Neuronal stem cell (in vitro differentiated cells): Measurements from ENCODE around the gene GAS2L1.

ENCODE experiments used
- DNase-seq: peaks from one replicate; pipeline ENCODE4 v3.0.0-alpha.2; 2013; ENCODE audit warnings: low spot score
- H2AFZ ChIP-seq: one replicate; pipeline ENCODE4 v1.6.1; 2013; ENCODE audit warnings: mild to moderate bottlenecking, low read length, inconsistent platforms
- H2AK5ac ChIP-seq: 2 replicates; pipeline ENCODE4 v1.6.1; 2013; ENCODE audit warnings: low read depth, mild to moderate bottlenecking, inconsistent platforms, low read length, moderate library complexity, mixed read lengths
- H2BK120ac ChIP-seq: 2 replicates; pipeline ENCODE4 v1.6.1; 2013; ENCODE audit warnings: low read depth, mild to moderate bottlenecking, inconsistent platforms, low read length, moderate library complexity, mixed read lengths
- H2BK12ac ChIP-seq: one replicate; pipeline ENCODE4 v1.6.1; 2013; ENCODE audit warnings: low read length, inconsistent platforms
- H2BK15ac ChIP-seq: 2 replicates; pipeline ENCODE4 v1.6.1; 2013; ENCODE audit warnings: mild to moderate bottlenecking, low read length, inconsistent platforms, mixed read lengths
- H2BK5ac ChIP-seq: one replicate; pipeline ENCODE4 v1.6.1; 2013; ENCODE audit warnings: inconsistent platforms, mild to moderate bottlenecking, low read length, moderate library complexity
- H3K14ac ChIP-seq: one replicate; pipeline ENCODE4 v1.6.1; 2013; ENCODE audit warnings: low read length, inconsistent platforms
- H3K18ac ChIP-seq: 2 replicates; pipeline ENCODE4 v1.6.1; 2013; ENCODE audit warnings: low read length, inconsistent platforms
- H3K23ac ChIP-seq: 2 replicates; pipeline ENCODE4 v1.6.1; 2013; ENCODE audit warnings: low read depth, mild to moderate bottlenecking, mixed read lengths, low read length, inconsistent platforms; ENCODE audit not compliant: poor library complexity
- H3K27ac ChIP-seq: replicated peaks from 3 replicates; pipeline ENCODE4 v1.5.1; 2013; ENCODE audit warnings: low read length, inconsistent platforms
- H3K27me3 ChIP-seq, 3 experiments: 2 replicates each; pipeline ENCODE4 v1.6.1; 2013; ENCODE audit warnings: low read length in 3 of 3, mild to moderate bottlenecking in 2 of 3, inconsistent platforms in 1 of 3, low read depth in 1 of 3, mixed read lengths in 1 of 3, moderate library complexity in 1 of 3; ENCODE audit not compliant: control insufficient read depth in 3 of 3, insufficient read depth in 3 of 3
- H3K36me3 ChIP-seq, 2 donors: replicated peaks in 1 of 2; 2 replicates each; pipeline ENCODE4 v1.6.1; 2013; ENCODE audit warnings: low read length in 2 of 2; ENCODE audit not compliant: control insufficient read depth in 2 of 2, insufficient read depth in 2 of 2
- H3K4ac ChIP-seq: 2 replicates; pipeline ENCODE4 v1.6.1; 2013; ENCODE audit warnings: inconsistent platforms, mild to moderate bottlenecking, low read length, moderate library complexity
- H3K4me1 ChIP-seq, 2 donors: 1 replicate in 1 of 2; 2 replicates in 1 of 2; pipeline ENCODE4 v1.6.1; 2013; ENCODE audit warnings: low read length in 2 of 2, low read depth in 1 of 2; ENCODE audit not compliant: control insufficient read depth in 2 of 2, insufficient read depth in 1 of 2
- H3K4me2 ChIP-seq: one replicate; pipeline ENCODE4 v1.6.1; 2013; ENCODE audit warnings: mild to moderate bottlenecking, low read length, inconsistent platforms; ENCODE audit not compliant: insufficient read depth, poor library complexity, severe bottlenecking
- H3K4me3 ChIP-seq, 2 donors: 2 replicates each; pipeline ENCODE4 v1.5.1; 2013; ENCODE audit warnings: low read length in 2 of 2, mild to moderate bottlenecking in 2 of 2, inconsistent platforms in 1 of 2, moderate library complexity in 1 of 2
- H3K79me1 ChIP-seq: one replicate; pipeline ENCODE4 v1.6.1; 2013; ENCODE audit warnings: low read depth, mild to moderate bottlenecking, inconsistent platforms, low read length, moderate library complexity
- H3K9ac ChIP-seq: one replicate; pipeline ENCODE4 v1.6.1; 2013; ENCODE audit warnings: mild to moderate bottlenecking, low read depth, low read length, inconsistent platforms; ENCODE audit not compliant: poor library complexity
- H3K9me3 ChIP-seq, 2 donors: replicated peaks in 1 of 2; 2 replicates each; pipeline versions ENCODE3 to v1.6.1; 2013; ENCODE audit warnings: low read length in 2 of 2, mild to moderate bottlenecking in 2 of 2, inconsistent platforms in 1 of 2, low read depth in 1 of 2, mixed read lengths in 1 of 2, moderate library complexity in 1 of 2; ENCODE audit not compliant: control insufficient read depth in 2 of 2, insufficient read depth in 1 of 2
- H4K8ac ChIP-seq: one replicate; pipeline ENCODE4 v1.6.1; 2013; ENCODE audit warnings: low read depth, mild to moderate bottlenecking, inconsistent platforms, low read length, moderate library complexity
- H4K91ac ChIP-seq: one replicate; pipeline ENCODE4 v1.6.1; 2013; ENCODE audit warnings: low read length, low read depth, mild to moderate bottlenecking, inconsistent platforms; ENCODE audit not compliant: poor library complexity
- WGBS, 2 donors: extraction: QIAGEN DNeasy Blood & Tissue Kit; methylation state at CpG; one replicate each; pipeline ENCODE4 v1.1.7; 2013; ENCODE audit warnings: missing lambda C conversion rate in 2 of 2, mixed read lengths in 1 of 2; ENCODE audit not compliant: insufficient read length in 2 of 2, insufficient replicate concordance in 1 of 2; ENCODE audit errors: extremely low coverage in 2 of 2; 5-methylcytosine and 5-hydroxymethylcytosine counted together

Gene GAS2L1

GRCh38 chr22:29348956-29349355 lies 42.5 kb downstream of the GAS2L1 start:
- peak overlapping the region; percentile 8 for H3K23ac ChIP-seq
- H3K18ac ChIP-seq = no peak overlapping the region
- no peaks in the 10 kb centered on the region for H3K27me3 ChIP-seq
- no peaks in the 10 kb centered on the region for H3K79me1 ChIP-seq
- no peak overlapping the region for H2BK120ac ChIP-seq
- H4K91ac ChIP-seq = no peak overlapping the region
- H3K4me2 ChIP-seq = no peak overlapping the region
- H2BK15ac ChIP-seq = no peak overlapping the region
- no peak for DNase-seq
- no peak overlapping the region for H3K14ac ChIP-seq
- H3K4me1 ChIP-seq = peaks cover 0 to 10% of the 10 kb centered on the region in 2 donors
- no peak overlapping the region for H3K4me3 ChIP-seq
- H3K4ac ChIP-seq = no peak overlapping the region
- no peak overlapping the region for H2AFZ ChIP-seq
- H4K8ac ChIP-seq = no peak overlapping the region
- no peak overlapping the region for H3K27ac ChIP-seq
- peaks cover 39 to 93% of the 10 kb centered on the region in 2 donors for H3K36me3 ChIP-seq
- H3K9me3 ChIP-seq = no peaks in the 10 kb centered on the region
- no CpG with 5 or more reads among the region's 18 CpGs for whole genome bisulfite sequencing, 2 donors
- no peak overlapping the region for H2BK5ac ChIP-seq
- no peak overlapping the region for H3K9ac ChIP-seq
- H2BK12ac ChIP-seq = no peak overlapping the region
- no peak overlapping the region for H2AK5ac ChIP-seq

GRCh38 chr22:29351042-29351441 lies 44.6 kb downstream of the GAS2L1 start:
- DNase-seq = no peak
- H3K4me1 ChIP-seq = peaks cover 0 to 10% of the 10 kb centered on the region in 2 donors
- peaks cover 41 to 98% of the 10 kb centered on the region in 2 donors for H3K36me3 ChIP-seq
- no peaks in the 10 kb centered on the region for H3K27me3 ChIP-seq
- H3K4me2 ChIP-seq = no peak overlapping the region
- no peak overlapping the region for H2AFZ ChIP-seq
- H2AK5ac ChIP-seq = no peak overlapping the region
- H3K14ac ChIP-seq = no peak overlapping the region
- H3K23ac ChIP-seq = no peak overlapping the region
- H3K9ac ChIP-seq = no peak overlapping the region
- no peak overlapping the region for H4K91ac ChIP-seq
- H2BK12ac ChIP-seq = no peak overlapping the region
- H2BK5ac ChIP-seq = no peak overlapping the region
- H2BK120ac ChIP-seq = no peak overlapping the region
- H4K8ac ChIP-seq = no peak overlapping the region
- H3K79me1 ChIP-seq = peaks cover 2% of the 10 kb centered on the region
- H3K4me3 ChIP-seq = no peak overlapping the region
- WGBS, 2 donors = no CpG with 5 or more reads among the region's 6 CpGs
- no peak overlapping the region for H3K27ac ChIP-seq
- H2BK15ac ChIP-seq = no peak overlapping the region
- no peak overlapping the region for H3K18ac ChIP-seq
- H3K9me3 ChIP-seq = no peaks in the 10 kb centered on the region
- H3K4ac ChIP-seq = no peak overlapping the region

DNA sequence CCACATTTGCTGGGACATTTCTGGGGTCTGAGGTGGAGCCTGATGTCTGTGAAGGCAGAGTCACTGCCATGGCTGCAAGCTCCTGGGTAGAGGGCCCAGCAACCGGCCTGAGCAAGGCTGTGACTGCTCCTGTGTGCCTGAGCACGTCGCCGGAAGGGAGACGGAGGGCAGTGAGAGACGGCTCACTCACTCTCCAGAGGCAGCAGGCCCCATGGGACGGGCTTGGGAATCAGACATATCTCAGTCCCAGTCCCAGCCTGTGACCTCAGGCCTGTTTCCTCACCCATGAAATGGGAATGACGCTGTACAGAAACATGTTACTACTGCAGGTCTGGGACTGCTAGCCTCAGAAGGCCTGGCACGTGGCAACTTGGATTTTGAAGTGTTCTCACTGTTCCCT lies 45.4 kb downstream of the GAS2L1 start:
- no CpG with 5 or more reads among the region's 9 CpGs for WGBS, 2 donors
- Histone ChIP-seq H3K4me3 (no peak overlapping the region), H3K27ac (no peak overlapping the region), H2AK5ac (no peak overlapping the region), H4K8ac (no peak overlapping the region), H2BK15ac (no peak overlapping the region), H3K18ac (no peak overlapping the region), H3K4ac (no peak overlapping the region), H2AFZ (no peak overlapping the region), H2BK120ac (no peak overlapping the region), H3K4me1 (peaks cover 0 to 2% of the 10 kb centered on the region in 2 donors), H4K91ac (no peak overlapping the region), H3K9ac (no peak overlapping the region), H3K79me1 (peaks cover 2% of the 10 kb centered on the region), H3K23ac (no peak overlapping the region), H2BK5ac (no peak overlapping the region), H3K36me3 (peaks cover 42 to 98% of the 10 kb centered on the region in 2 donors), H3K14ac (no peak overlapping the region), H3K9me3 (no peaks in the 10 kb centered on the region), H2BK12ac (no peak overlapping the region), H3K4me2 (no peak overlapping the region), H3K27me3 (no peaks in the 10 kb centered on the region)
- DNase-seq = no peak

GRCh38 chr22:29352778-29353177 lies 46.3 kb downstream of the GAS2L1 start:
- no peak overlapping the region for H3K18ac ChIP-seq
- H3K36me3 ChIP-seq = peaks cover 40 to 90% of the 10 kb centered on the region in 2 donors
- H2BK5ac ChIP-seq = no peak overlapping the region
- no peak overlapping the region for H3K14ac ChIP-seq
- no CpG with 5 or more reads among the region's 9 CpGs for WGBS, 2 donors
- no peaks in the 10 kb centered on the region for H3K27me3 ChIP-seq
- no peak overlapping the region for H3K4ac ChIP-seq
- no peak overlapping the region for H3K4me2 ChIP-seq
- no peaks in the 10 kb centered on the region for H3K4me1 ChIP-seq
- no peak overlapping the region for H3K9ac ChIP-seq
- H3K4me3 ChIP-seq = no peak overlapping the region
- no peak for DNase-seq
- no peak overlapping the region for H2BK12ac ChIP-seq
- H2BK15ac ChIP-seq = no peak overlapping the region
- no peak overlapping the region for H4K8ac ChIP-seq
- no peak overlapping the region for H2AK5ac ChIP-seq
- H3K23ac ChIP-seq = no peak overlapping the region
- H3K27ac ChIP-seq = no peak overlapping the region
- H4K91ac ChIP-seq = no peak overlapping the region
- no peak overlapping the region for H2BK120ac ChIP-seq
- H3K9me3 ChIP-seq = no peaks in the 10 kb centered on the region
- H3K79me1 ChIP-seq = peaks cover 2% of the 10 kb centered on the region
- no peak overlapping the region for H2AFZ ChIP-seq
